Measurements from ENCODE around the gene ITGA11. TPM values are rescaled to one million over a fixed set of nuclear protein-coding genes. Genes with fewer than 3 reads are reported as not detected.

ITGA11 gene
- polyA plus RNA-seq, 1 of the 3 experiments (the other 2 are of a cell fraction) = 0.49 TPM

- Histone ChIP-seq H3K27ac (ENCODE audit: low read depth in 2 of 2, low read length in 1 of 2) (no peak overlapping the region), H4K20me1 (ENCODE audit: insufficient read depth) (no peaks in the 10 kb centered on the region), H3K36me3 (replicated peaks in 1 of 2; ENCODE audit: control insufficient read depth in 1 of 2, insufficient read depth in 2 of 2, low read length in 1 of 2) (no peaks in the 10 kb centered on the region), H3K4me1 (ENCODE audit: control insufficient read depth in 1 of 2, insufficient read depth in 2 of 2, low read depth in 1 of 2, low read length in 1 of 2) (no peaks in the 10 kb centered on the region; a peak in 1 of 4 replicates), H3K9me3 (no peaks in the 10 kb centered on the region), H3K4me2 (no peak overlapping the region; the same call in 1 of the 2 replicates), H3K79me2 (ENCODE audit: insufficient read depth) (no peaks in the 10 kb centered on the region), H3K9me2 (no peaks in the 10 kb centered on the region), H3K9ac (no peak overlapping the region), H3F3A (replicated peaks; ENCODE audit: insufficient read depth) (no peaks in the 10 kb centered on the region), H3K4me3 (ENCODE audit: low read depth in 2 of 2, low read length in 1 of 2) (no peak overlapping the region), H2AFZ (ENCODE audit: low read depth) (no peak overlapping the region), H3K27me3 (ENCODE audit: insufficient read depth) (no peaks in the 10 kb centered on the region)
- WGBS (ENCODE audit: low lambda C conversion rate) = 86% methylated on average over 4 of the region's 4 CpGs
- TF ChIP-seq GABPA (IDR thresholded peaks at IDR 0.05; ENCODE audit: low read depth) (no peak), RFX5 (IDR thresholded peaks at IDR 0.05; ENCODE audit: low read length) (no peak), PBX3 (IDR thresholded peaks at IDR 0.05) (0 out of 2 replicates have a peak, but pooled peaks have one; percentile 8), GATA2 (CRISPR knock-in tag; IDR thresholded peaks at IDR 0.05) (no peak), USF1 (IDR thresholded peaks at IDR 0.05; ENCODE audit: borderline replicate concordance, low read depth) (no peak), EP300 (IDR thresholded peaks at IDR 0.05; ENCODE audit: borderline replicate concordance in 1 of 2, low read depth in 1 of 2, low read length in 1 of 2) (no peak), ZBTB33 (IDR thresholded peaks at IDR 0.05; ENCODE audit: borderline replicate concordance, low read depth) (no peak)
- ChIA-PET CTCF (interaction anchor here (0.8 kb wide), 1 partner anchor 130 kb away, joined by 3 read pairs; no protein-coding TSS in a partner anchor), POLR2A (no interaction called here)
- DNase-seq = no peak
These were observed 11.7 kb downstream of the ITGA11 start for GRCh38 chr15:68420186-68420684.

- Histone ChIP-seq H2AFZ (ENCODE audit: low read depth) (no peak overlapping the region), H3K4me1 (ENCODE audit: control insufficient read depth in 1 of 2, insufficient read depth in 2 of 2, low read depth in 1 of 2, low read length in 1 of 2) (no peaks in the 10 kb centered on the region; a peak in 1 of 4 replicates), H3K79me2 (ENCODE audit: insufficient read depth) (no peaks in the 10 kb centered on the region), H3K9ac (no peak overlapping the region), H4K20me1 (ENCODE audit: insufficient read depth) (no peaks in the 10 kb centered on the region), H3K27me3 (ENCODE audit: insufficient read depth) (no peaks in the 10 kb centered on the region), H3K4me3 (ENCODE audit: low read depth in 2 of 2, low read length in 1 of 2) (no peak overlapping the region), H3K9me2 (no peaks in the 10 kb centered on the region), H3K36me3 (replicated peaks in 1 of 2; ENCODE audit: control insufficient read depth in 1 of 2, insufficient read depth in 2 of 2, low read length in 1 of 2) (no peaks in the 10 kb centered on the region), H3F3A (replicated peaks; ENCODE audit: insufficient read depth) (no peaks in the 10 kb centered on the region), H3K27ac (ENCODE audit: low read depth in 2 of 2, low read length in 1 of 2) (no peak overlapping the region), H3K4me2 (no peak overlapping the region; the same call in 1 of the 2 replicates), H3K9me3 (no peaks in the 10 kb centered on the region)
- ChIA-PET POLR2A (no interaction called here), CTCF (interaction anchor here (0.8 kb wide), 1 partner anchor 131 kb away, joined by 3 read pairs; no protein-coding TSS in a partner anchor)
- DNase-seq = no peak
- 78% methylated on average over 4 of the region's 5 CpGs for WGBS (ENCODE audit: low lambda C conversion rate)
- TF ChIP-seq TCF12 (IDR thresholded peaks at IDR 0.05) = 0 out of 2 replicates have a peak, but pooled peaks have one; percentile 17
- no peak for TF ChIP-seq USF1 (IDR thresholded peaks at IDR 0.05; ENCODE audit: borderline replicate concordance, low read depth)
- TF ChIP-seq PBX3 (IDR thresholded peaks at IDR 0.05) = 0 out of 2 replicates have a peak, but pooled peaks have one; percentile 8
These were observed 12.4 kb downstream of the ITGA11 start for GRCh38 chr15:68419301-68420175.

All from SK-N-SH (cell line).